Mammary epithelial cell (primary cell): ENCODE data around the gene RGS6.

Experiments
- CTCF ChIP-seq, 2 donors: IDR thresholded peaks in 1 of 2; conservative IDR thresholded peaks in 1 of 2; 2 replicates each; pipeline ENCODE4 v1.5.1; 2011 to 2012; ENCODE audit warnings: inconsistent platforms in 2 of 2, low read length in 2 of 2, mild to moderate bottlenecking in 2 of 2, control low read depth in 1 of 2, low read depth in 1 of 2; ENCODE audit not compliant: insufficient read depth in 1 of 2; ENCODE audit errors: extremely low read depth in 1 of 2
- EZH2 ChIP-seq: IDR thresholded peaks from 2 replicates; pipeline ENCODE4 v1.6.1; 2012; ENCODE audit warnings: low read length, inconsistent platforms, borderline replicate concordance

GRCh38 chr14:72315714-72316113, 383.5 kb downstream of the RGS6 start:
- TF ChIP-seq CTCF (conservative IDR thresholded peaks at IDR 0.05 in 1 of 2, IDR thresholded peaks at IDR 0.05 in 1 of 2; ENCODE audit: extremely low read depth in 1 of 2, insufficient read depth in 1 of 2, low read depth in 1 of 2, low read length in 2 of 2) = no peak
- TF ChIP-seq EZH2 = no peak
